Right atrium auricular region (tissue), 2 donors: ENCODE measurements around the gene IRF2. TPM values are rescaled to one million over a fixed set of nuclear protein-coding genes. Genes with fewer than 3 reads are reported as not detected.

Experiments
- DNase-seq: peaks from one replicate; pipeline ENCODE4 v3.0.0-alpha.2; 2019; ENCODE audit warnings: low spot score
- H3K27ac ChIP-seq, 2 donors: fragments of 200-600 bp; sonication (generic); 1 replicate in 1 of 2; 2 replicates in 1 of 2; pipeline ENCODE4 v1.5.1; 2016 to 2019
- H3K27me3 ChIP-seq, 2 donors: fragments of 200-600 bp; sonication (generic); one replicate each; pipeline versions ENCODE4 v1.5.1 to v1.6.0; 2017 to 2019
- H3K36me3 ChIP-seq: fragments of 200-600 bp; sonication (generic); one replicate; pipeline ENCODE4 v1.5.1; 2016
- H3K4me1 ChIP-seq, 2 donors: fragments of 200-600 bp; sonication (generic); one replicate each; pipeline versions ENCODE4 v1.5.1 to v1.6.0; 2017 to 2019
- H3K4me3 ChIP-seq, 2 donors: fragments of 200-600 bp; sonication (generic); 1 replicate in 1 of 2; 2 replicates in 1 of 2; pipeline ENCODE4 v1.5.1; 2017 to 2019; ENCODE audit warnings: mild to moderate bottlenecking in 1 of 2, moderate library complexity in 1 of 2
- H3K9me3 ChIP-seq, 2 donors: fragments of 200-600 bp; sonication (generic); one replicate each; pipeline ENCODE4 v1.5.1; 2019
- total RNA-seq, 2 donors: library from RNA; depleted of rRNA; stranded (reverse); fragments of >200 nt; gene quantifications; one replicate each; pipeline ENCODE4 v1.1.0, GENCODE V29; 2016
- TF ChIP-seq, protein P1 (sequence below), 2 donors: fragments of 200-600 bp; sonication (generic); IDR thresholded peaks; one replicate each; pipeline ENCODE4 v1.5.1; 2019; ENCODE audit warnings: antibody characterized with exemption in 2 of 2

Gene IRF2
- total RNA-seq, 2 donors from 2014 or later = 17.7 to 24.5 TPM

DNA sequence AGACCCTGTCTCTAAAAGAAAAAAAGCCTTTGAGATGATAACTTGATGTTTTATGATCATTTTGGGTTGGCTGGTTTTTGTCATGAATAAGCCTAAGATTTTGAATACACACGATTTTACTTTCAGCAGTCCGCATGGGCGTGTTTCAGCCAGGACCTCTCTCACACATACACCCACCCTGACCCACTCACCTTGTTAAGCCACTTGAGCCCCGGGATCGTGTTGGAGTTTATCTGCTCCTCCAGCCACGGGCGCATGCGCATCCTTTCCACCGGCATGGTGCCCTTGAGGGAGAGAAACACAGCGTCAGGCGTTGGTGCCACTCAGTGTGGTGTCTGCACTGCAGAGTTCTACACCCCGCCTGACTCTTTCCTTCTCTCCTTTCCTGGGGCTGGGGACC, 45.6 kb downstream of the IRF2 start:
- no peak overlapping the region for H3K27ac ChIP-seq
- no peak for DNase-seq
- no peaks in the 10 kb centered on the region for H3K27me3 ChIP-seq
- no peak overlapping the region for H3K4me3 ChIP-seq
- peaks cover 46% of the 10 kb centered on the region for H3K36me3 ChIP-seq
- peaks cover 0 to 61% of the 10 kb centered on the region in 2 donors for H3K4me1 ChIP-seq
- no peaks in the 10 kb centered on the region for H3K9me3 ChIP-seq
- TF ChIP-seq, protein P1, sequence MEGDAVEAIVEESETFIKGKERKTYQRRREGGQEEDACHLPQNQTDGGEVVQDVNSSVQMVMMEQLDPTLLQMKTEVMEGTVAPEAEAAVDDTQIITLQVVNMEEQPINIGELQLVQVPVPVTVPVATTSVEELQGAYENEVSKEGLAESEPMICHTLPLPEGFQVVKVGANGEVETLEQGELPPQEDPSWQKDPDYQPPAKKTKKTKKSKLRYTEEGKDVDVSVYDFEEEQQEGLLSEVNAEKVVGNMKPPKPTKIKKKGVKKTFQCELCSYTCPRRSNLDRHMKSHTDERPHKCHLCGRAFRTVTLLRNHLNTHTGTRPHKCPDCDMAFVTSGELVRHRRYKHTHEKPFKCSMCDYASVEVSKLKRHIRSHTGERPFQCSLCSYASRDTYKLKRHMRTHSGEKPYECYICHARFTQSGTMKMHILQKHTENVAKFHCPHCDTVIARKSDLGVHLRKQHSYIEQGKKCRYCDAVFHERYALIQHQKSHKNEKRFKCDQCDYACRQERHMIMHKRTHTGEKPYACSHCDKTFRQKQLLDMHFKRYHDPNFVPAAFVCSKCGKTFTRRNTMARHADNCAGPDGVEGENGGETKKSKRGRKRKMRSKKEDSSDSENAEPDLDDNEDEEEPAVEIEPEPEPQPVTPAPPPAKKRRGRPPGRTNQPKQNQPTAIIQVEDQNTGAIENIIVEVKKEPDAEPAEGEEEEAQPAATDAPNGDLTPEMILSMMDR (IDR thresholded peaks at IDR 0.05) = no peak

DNA sequence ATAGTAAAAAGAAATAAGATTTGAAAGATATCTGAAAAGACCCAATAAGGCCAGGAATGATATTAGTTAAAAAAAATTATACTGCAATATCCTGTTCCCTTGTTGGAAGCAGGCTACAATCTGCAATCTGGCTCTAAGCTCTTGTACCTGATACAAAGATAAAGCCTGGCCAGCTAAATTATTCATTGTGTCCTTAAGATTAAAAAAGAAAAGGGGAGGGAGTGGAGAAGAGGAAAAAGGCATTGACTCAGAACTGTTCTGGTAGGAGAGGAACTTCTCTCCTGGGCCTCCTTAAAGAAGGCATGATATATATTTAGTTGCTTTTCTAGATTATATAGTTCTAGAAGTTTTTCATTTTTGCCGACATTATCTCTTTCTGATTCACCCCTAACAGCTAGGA, 46.7 kb downstream of the IRF2 start:
- Histone ChIP-seq H3K9me3 (no peaks in the 10 kb centered on the region), H3K27me3 (no peaks in the 10 kb centered on the region), H3K27ac (peak overlapping the region in 1 of 2 donors; percentile 33), H3K4me1 (peaks cover 0 to 66% of the 10 kb centered on the region in 2 donors), H3K36me3 (peaks cover 46% of the 10 kb centered on the region), H3K4me3 (no peak overlapping the region)
- TF ChIP-seq, protein P1 (IDR thresholded peaks at IDR 0.05) = no peak
- DNase-seq = no peak

DNA sequence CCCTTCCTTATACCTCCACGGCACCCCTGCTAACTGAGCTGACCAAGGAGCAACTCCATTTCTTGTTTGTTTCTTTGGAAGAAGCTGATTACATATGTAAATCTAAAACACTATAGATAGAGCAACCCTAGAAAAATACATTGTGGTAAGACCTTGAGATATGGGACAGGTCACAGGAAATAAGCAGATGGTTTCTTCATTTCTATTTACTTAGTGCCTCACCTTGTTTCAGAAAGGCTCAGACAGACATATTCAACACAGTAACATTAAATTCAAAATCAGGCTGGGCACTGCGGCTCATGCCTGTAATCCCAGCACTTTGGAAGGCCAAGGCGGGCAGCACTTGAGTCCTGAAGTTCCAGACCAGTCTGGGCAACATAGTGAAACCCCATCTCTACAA, 47.3 kb downstream of the IRF2 start:
- H3K9me3 ChIP-seq = peaks cover 0 to 4% of the 10 kb centered on the region in 2 donors
- H3K27me3 ChIP-seq = no peaks in the 10 kb centered on the region
- H3K4me1 ChIP-seq = peaks cover 0 to 60% of the 10 kb centered on the region in 2 donors
- TF ChIP-seq, protein P1 (IDR thresholded peaks at IDR 0.05) = no peak
- no peak for DNase-seq
- H3K4me3 ChIP-seq = no peak overlapping the region
- H3K27ac ChIP-seq = peak overlapping the region in 1 of 2 donors; percentile 32
- peaks cover 46% of the 10 kb centered on the region for H3K36me3 ChIP-seq

DNA sequence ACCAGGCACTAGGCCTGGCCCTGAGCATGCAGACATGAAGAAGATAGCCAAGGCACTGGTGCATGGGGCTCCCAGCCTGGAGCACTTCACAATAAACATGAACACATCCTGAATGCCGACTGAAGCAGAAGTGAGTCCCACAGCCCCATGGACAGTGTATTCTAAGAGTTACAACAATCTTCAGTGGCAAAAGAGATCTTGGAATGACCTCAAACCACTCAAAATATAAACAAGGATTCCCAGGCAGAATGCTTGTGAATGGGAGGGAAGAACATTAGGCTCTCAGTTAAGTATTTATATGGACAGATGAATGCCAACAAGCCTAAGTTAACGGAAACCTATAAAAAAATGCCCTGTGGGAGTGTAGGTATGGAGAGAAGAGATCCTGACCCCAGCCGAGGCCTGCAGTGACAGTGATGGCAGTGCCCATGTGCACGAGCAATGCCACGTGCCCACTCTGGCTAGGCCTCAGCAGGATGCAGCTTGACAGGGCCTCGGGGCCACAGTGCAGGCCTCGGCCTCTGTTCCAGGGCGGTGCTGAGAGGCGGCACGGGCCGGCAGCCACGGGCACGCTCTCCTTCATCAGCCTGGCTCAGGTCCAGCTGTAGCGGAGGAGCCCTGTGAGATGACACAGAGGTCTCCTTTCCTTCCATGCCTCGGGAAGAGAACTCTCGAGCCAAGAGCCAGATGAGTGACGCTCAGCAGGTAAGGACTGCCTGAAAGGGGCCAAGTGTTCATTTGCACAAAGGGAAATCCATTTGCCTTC, 49.2 kb downstream of the IRF2 start:
- no peak overlapping the region for H3K4me3 ChIP-seq
- peaks cover 0 to 66% of the 10 kb centered on the region in 2 donors for H3K4me1 ChIP-seq
- H3K27ac ChIP-seq = no peak overlapping the region
- peaks cover 46% of the 10 kb centered on the region for H3K36me3 ChIP-seq
- DNase-seq = no peak
- TF ChIP-seq, protein P1 (IDR thresholded peaks at IDR 0.05) = no peak
- no peaks in the 10 kb centered on the region for H3K27me3 ChIP-seq
- H3K9me3 ChIP-seq = peaks cover 0 to 5% of the 10 kb centered on the region in 2 donors

DNA sequence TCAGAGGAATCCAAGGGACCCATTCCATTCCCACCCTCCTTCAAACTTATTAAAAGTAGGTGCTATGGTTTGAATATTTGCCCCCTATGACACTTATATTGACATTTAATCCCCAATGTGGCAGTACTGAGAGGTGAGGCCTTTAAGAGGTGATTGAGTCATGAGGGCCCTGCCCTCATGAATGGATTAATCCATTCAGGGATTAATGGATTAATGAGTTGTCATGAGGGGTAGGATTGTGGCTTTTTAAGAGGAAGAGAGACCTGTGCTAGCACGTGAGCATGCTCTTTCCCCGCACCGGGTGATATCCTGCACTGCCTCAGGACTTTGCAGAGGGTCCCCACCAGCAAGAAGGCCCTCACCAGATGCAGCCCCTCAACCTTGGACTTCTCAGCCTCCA, 50.1 kb downstream of the IRF2 start:
- Histone ChIP-seq H3K36me3 (peaks cover 46% of the 10 kb centered on the region), H3K9me3 (peaks cover 0 to 5% of the 10 kb centered on the region in 2 donors), H3K4me1 (peaks cover 0 to 57% of the 10 kb centered on the region in 2 donors), H3K27me3 (no peaks in the 10 kb centered on the region), H3K27ac (no peak overlapping the region), H3K4me3 (no peak overlapping the region)
- no peak for DNase-seq
- TF ChIP-seq, protein P1 (IDR thresholded peaks at IDR 0.05) = no peak
